ENCODE data around the gene PEDS1. TPM values are rescaled to one million over a fixed set of nuclear protein-coding genes. Genes with fewer than 3 reads are reported as not detected.

Gene PEDS1
- total and polyA plus RNA-seq, 2 of the 13 experiments (the other 11 are each of a cell fraction or from before 2014, with no cell fraction given): 30.5 to 93.9 TPM

GRCh38 chr20:50190251-50191064 is 36.9 kb upstream of the PEDS1 start, which contains the start of gene CEBPB (continued):
- TF ChIP-seq SMYD3 (CRISPR knock-in tag; IDR thresholded peaks at IDR 0.05): peak; percentile 53; the same call in 1 of the 2 replicates
- peak; percentile 87 for TF ChIP-seq NKX3-1 (CRISPR knock-in tag; IDR thresholded peaks at IDR 0.05)
- peak; percentile 87 for TF ChIP-seq XRCC5 (optimal IDR thresholded peaks at IDR 0.05; ENCODE audit: low read length)
- TF ChIP-seq ZNF3 (CRISPR knock-in tag; IDR thresholded peaks at IDR 0.05): no peak
- peak; percentile 39; the same call in 1 of the 2 replicates for TF ChIP-seq PHF21A (CRISPR knock-in tag; IDR thresholded peaks at IDR 0.05)
- TF ChIP-seq ZNF782 (CRISPR knock-in tag; IDR thresholded peaks at IDR 0.05; ENCODE audit: borderline replicate concordance): peak; percentile 36; the same call in 1 of the 2 replicates
- no peak; the same call in 1 of the 2 replicates for TF ChIP-seq HIC2 (CRISPR knock-in tag; IDR thresholded peaks at IDR 0.05; ENCODE audit: low read depth)
- TF ChIP-seq, protein P1, sequence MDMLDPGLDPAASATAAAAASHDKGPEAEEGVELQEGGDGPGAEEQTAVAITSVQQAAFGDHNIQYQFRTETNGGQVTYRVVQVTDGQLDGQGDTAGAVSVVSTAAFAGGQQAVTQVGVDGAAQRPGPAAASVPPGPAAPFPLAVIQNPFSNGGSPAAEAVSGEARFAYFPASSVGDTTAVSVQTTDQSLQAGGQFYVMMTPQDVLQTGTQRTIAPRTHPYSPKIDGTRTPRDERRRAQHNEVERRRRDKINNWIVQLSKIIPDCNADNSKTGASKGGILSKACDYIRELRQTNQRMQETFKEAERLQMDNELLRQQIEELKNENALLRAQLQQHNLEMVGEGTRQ (IDR thresholded peaks at IDR 0.05; ENCODE audit: low read depth, low read length): no peak
- TF ChIP-seq, protein P1 (CRISPR knock-in tag; IDR thresholded peaks at IDR 0.05; ENCODE audit: borderline replicate concordance): no peak
- peak; percentile 54; the same call in 1 of the 2 replicates for TF ChIP-seq SIN3B (IDR thresholded peaks at IDR 0.05; ENCODE audit: low read length)
- 0 out of 2 replicates have a peak, but pooled peaks have one; percentile 67 for TF ChIP-seq PAX8 (CRISPR knock-in tag; IDR thresholded peaks at IDR 0.05; ENCODE audit: borderline replicate concordance)
- peak; percentile 95; the same call in 1 of the 2 replicates for TF ChIP-seq POLR2AphosphoS2 (IDR thresholded peaks at IDR 0.05; ENCODE audit: low read depth, low read length)
- 0 out of 2 replicates have a peak, but pooled peaks have one; percentile 58 for TF ChIP-seq ZNF790 (CRISPR knock-in tag; IDR thresholded peaks at IDR 0.05; ENCODE audit: borderline replicate concordance)
- no peak for TF ChIP-seq NCOA5 (CRISPR knock-in tag; IDR thresholded peaks at IDR 0.05)
- TF ChIP-seq, protein P2, sequence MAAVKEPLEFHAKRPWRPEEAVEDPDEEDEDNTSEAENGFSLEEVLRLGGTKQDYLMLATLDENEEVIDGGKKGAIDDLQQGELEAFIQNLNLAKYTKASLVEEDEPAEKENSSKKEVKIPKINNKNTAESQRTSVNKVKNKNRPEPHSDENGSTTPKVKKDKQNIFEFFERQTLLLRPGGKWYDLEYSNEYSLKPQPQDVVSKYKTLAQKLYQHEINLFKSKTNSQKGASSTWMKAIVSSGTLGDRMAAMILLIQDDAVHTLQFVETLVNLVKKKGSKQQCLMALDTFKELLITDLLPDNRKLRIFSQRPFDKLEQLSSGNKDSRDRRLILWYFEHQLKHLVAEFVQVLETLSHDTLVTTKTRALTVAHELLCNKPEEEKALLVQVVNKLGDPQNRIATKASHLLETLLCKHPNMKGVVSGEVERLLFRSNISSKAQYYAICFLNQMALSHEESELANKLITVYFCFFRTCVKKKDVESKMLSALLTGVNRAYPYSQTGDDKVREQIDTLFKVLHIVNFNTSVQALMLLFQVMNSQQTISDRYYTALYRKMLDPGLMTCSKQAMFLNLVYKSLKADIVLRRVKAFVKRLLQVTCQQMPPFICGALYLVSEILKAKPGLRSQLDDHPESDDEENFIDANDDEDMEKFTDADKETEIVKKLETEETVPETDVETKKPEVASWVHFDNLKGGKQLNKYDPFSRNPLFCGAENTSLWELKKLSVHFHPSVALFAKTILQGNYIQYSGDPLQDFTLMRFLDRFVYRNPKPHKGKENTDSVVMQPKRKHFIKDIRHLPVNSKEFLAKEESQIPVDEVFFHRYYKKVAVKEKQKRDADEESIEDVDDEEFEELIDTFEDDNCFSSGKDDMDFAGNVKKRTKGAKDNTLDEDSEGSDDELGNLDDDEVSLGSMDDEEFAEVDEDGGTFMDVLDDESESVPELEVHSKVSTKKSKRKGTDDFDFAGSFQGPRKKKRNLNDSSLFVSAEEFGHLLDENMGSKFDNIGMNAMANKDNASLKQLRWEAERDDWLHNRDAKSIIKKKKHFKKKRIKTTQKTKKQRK (IDR thresholded peaks at IDR 0.05; ENCODE audit: low read length): no peak
- 0 out of 2 replicates have a peak, but pooled peaks have one; percentile 12 for TF ChIP-seq ZBTB8A (CRISPR knock-in tag; IDR thresholded peaks at IDR 0.05; ENCODE audit: borderline replicate concordance, low read depth)
- 0 out of 2 replicates have a peak, but pooled peaks have one; percentile 7 for TF ChIP-seq TFDP1 (CRISPR knock-in tag; IDR thresholded peaks at IDR 0.05; ENCODE audit: borderline replicate concordance)
- peak; percentile 45; the same call in 1 of the 2 replicates for TF ChIP-seq ZNF740 (CRISPR knock-in tag; IDR thresholded peaks at IDR 0.05)
- TF ChIP-seq ZNF883 (CRISPR knock-in tag; IDR thresholded peaks at IDR 0.05; ENCODE audit: not compliant biosample characterization): peak; percentile 82

All from HepG2 (cell line).